Ishikawa (cell line): ENCODE data around the gene SIAE.

ENCODE experiments used
- CEBPB ChIP-seq: IDR thresholded peaks from 2 replicates; pipeline ENCODE4 v1.6.1; 2012
- CREB1 ChIP-seq: IDR thresholded peaks from 2 replicates; pipeline ENCODE4 v1.6.1; 2012; ENCODE audit warnings: low read depth
- EGR1 ChIP-seq: IDR thresholded peaks from 2 replicates; pipeline ENCODE4 v1.6.1; 2012
- EP300 ChIP-seq: IDR thresholded peaks from 2 replicates; pipeline ENCODE4 v1.6.1; 2012; ENCODE audit warnings: borderline replicate concordance
- FOXM1 ChIP-seq: IDR thresholded peaks from 2 replicates; pipeline ENCODE4 v1.6.1; 2012; ENCODE audit warnings: low read depth, borderline replicate concordance
- MAX ChIP-seq: IDR thresholded peaks from 2 replicates; pipeline ENCODE4 v1.6.1; 2012
- NFIC ChIP-seq: IDR thresholded peaks from 2 replicates; pipeline ENCODE4 v1.6.1; 2012
- RAD21 ChIP-seq: IDR thresholded peaks from 2 replicates; pipeline ENCODE4 v1.6.1; 2012; ENCODE audit warnings: low read depth
- REST ChIP-seq: IDR thresholded peaks from 2 replicates; pipeline ENCODE4 v1.6.1; 2012; ENCODE audit warnings: low read depth, mild to moderate bottlenecking
- TAF1 ChIP-seq: IDR thresholded peaks from 2 replicates; pipeline ENCODE4 v1.6.1; 2012; ENCODE audit warnings: low read depth, mild to moderate bottlenecking
- TCF12 ChIP-seq: IDR thresholded peaks from 2 replicates; pipeline ENCODE4 v1.6.1; 2012; ENCODE audit warnings: low read depth
- TEAD4 ChIP-seq: IDR thresholded peaks from 2 replicates; pipeline ENCODE4 v1.6.1; 2012
- USF1 ChIP-seq: IDR thresholded peaks from 2 replicates; pipeline ENCODE4 v1.6.1; 2012
- YY1 ChIP-seq: IDR thresholded peaks from 2 replicates; pipeline ENCODE4 v1.6.1; 2012; ENCODE audit warnings: low read depth
- ZBTB7A ChIP-seq: IDR thresholded peaks from 2 replicates; pipeline ENCODE4 v1.6.1; 2012; ENCODE audit warnings: low read depth

The SIAE gene

GRCh38 chr11:124681421-124681820 is 7.9 kb upstream of the SIAE start:
- no peak for TF ChIP-seq TAF1

GRCh38 chr11:124678416-124678815 is 4.9 kb upstream of the SIAE start:
- TF ChIP-seq FOXM1, result no peak
- no peak for TF ChIP-seq MAX
- no peak for TF ChIP-seq CEBPB

- TF ChIP-seq ZBTB7A (no peak), TEAD4 (no peak), YY1 (no peak), USF1 (no peak), CREB1 (no peak), REST (no peak), FOXM1 (no peak), TCF12 (no peak), TAF1 (no peak), EGR1 (no peak), EP300 (no peak), MAX (no peak), RAD21 (no peak), CEBPB (no peak), NFIC (no peak)
Observed at GRCh38 chr11:124676386-124676785, 2.8 kb upstream of the SIAE start.

- TF ChIP-seq CEBPB (no peak), RAD21 (no peak)
Observed at GRCh38 chr11:124674571-124674970, 1.0 kb upstream of the SIAE start.

GRCh38 chr11:124674168-124674517 is 604 bp upstream of the SIAE start:
- TF ChIP-seq NFIC, result no peak
- TF ChIP-seq RAD21, result no peak
- no peak for TF ChIP-seq YY1
- no peak for TF ChIP-seq FOXM1
- TF ChIP-seq CEBPB, result no peak
- TF ChIP-seq MAX, result no peak
- no peak for TF ChIP-seq ZBTB7A
- no peak for TF ChIP-seq EGR1
- TF ChIP-seq REST, result no peak

- TF ChIP-seq REST, result no peak
- TF ChIP-seq CEBPB, result no peak
- TF ChIP-seq TEAD4, result no peak
- no peak for TF ChIP-seq USF1
- TF ChIP-seq TAF1, result no peak
- no peak for TF ChIP-seq EP300
- no peak for TF ChIP-seq ZBTB7A
- TF ChIP-seq MAX, result no peak
- TF ChIP-seq NFIC, result no peak
- no peak for TF ChIP-seq EGR1
- no peak for TF ChIP-seq YY1
- no peak for TF ChIP-seq RAD21
- TF ChIP-seq CREB1, result no peak
- no peak for TF ChIP-seq TCF12
- no peak for TF ChIP-seq FOXM1
Observed at GRCh38 chr11:124672536-124673215, 863 bp downstream of the SIAE start.
